ENCODE results near the gene DNAJC30.
A peak's percentile ranks its signal among the peaks of the same experiment; 100 is the strongest.

The DNAJC30 gene

GRCh38 chr7:73646785-73647724, 36.2 kb downstream of the DNAJC30 start:
- no peak for DNase-seq

- peak; percentile 53 to 57 for DNase-seq
These were observed 37.5 kb downstream of the DNAJC30 start for GRCh38 chr7:73645643-73646174.

GRCh38 chr7:73644688-73645286, 38.5 kb downstream of the DNAJC30 start:
- DNase-seq, result no peak

- DNase-seq, result no peak
These were observed 40.4 kb downstream of the DNAJC30 start for GRCh38 chr7:73642834-73643233.

GRCh38 chr7:73638911-73639310, 44.3 kb downstream of the DNAJC30 start:
- DNase-seq, result peak in 1 of 2 donors; percentile 40

- DNase-seq, result no peak
These were observed 47.6 kb downstream of the DNAJC30 start for GRCh38 chr7:73635428-73636200.

GRCh38 chr7:73633844-73634243, 49.4 kb downstream of the DNAJC30 start:
- DNase-seq, result no peak

- no peak for DNase-seq
These were observed 49.9 kb downstream of the DNAJC30 start for GRCh38 chr7:73633323-73633722.

GRCh38 chr7:73631558-73631957, 51.7 kb downstream of the DNAJC30 start:
- DNase-seq, result no peak
